Astrocyte (in vitro differentiated cells and primary cell): ENCODE results near the gene NUMB. TPM values are rescaled to one million over a fixed set of nuclear protein-coding genes. Genes with fewer than 3 reads are reported as not detected.

Experiments
- DNase-seq: peaks from one replicate; pipeline ENCODE4 v3.0.0-alpha.2; 2010; ENCODE audit warnings: low read depth
- FAIRE-seq: peaks from 2 replicates; lab custom pipeline; 2011; peaks lifted over from hg19 to GRCh38; lab: Jason Lieb, UNC
- H2AFZ ChIP-seq: 2 replicates; pipeline ENCODE4 v1.6.0; 2012; ENCODE audit warnings: low read depth, low read length, inconsistent platforms
- H3K27ac ChIP-seq: 2 replicates; pipeline ENCODE4 v1.5.1; 2011; ENCODE audit warnings: low read depth, low read length, inconsistent platforms
- H3K27me3 ChIP-seq: 2 replicates; pipeline ENCODE4 v1.6.0; 2011; ENCODE audit warnings: low read length, inconsistent platforms; ENCODE audit not compliant: insufficient read depth
- H3K36me3 ChIP-seq: 2 replicates; pipeline ENCODE4 v1.5.1; 2011; ENCODE audit warnings: low read length, inconsistent platforms; ENCODE audit not compliant: insufficient read depth
- H3K4me1 ChIP-seq: 2 replicates; pipeline ENCODE4 v1.5.1; 2011; ENCODE audit warnings: low read length, inconsistent platforms; ENCODE audit not compliant: insufficient read depth
- H3K4me2 ChIP-seq: 2 replicates; pipeline ENCODE4 v1.6.0; 2012; ENCODE audit warnings: low read length, inconsistent platforms
- H3K4me3 ChIP-seq: 2 replicates; pipeline ENCODE4 v1.5.1; 2011; ENCODE audit warnings: low read depth, mild to moderate bottlenecking, low read length, inconsistent platforms; ENCODE audit not compliant: insufficient read depth
- H3K79me2 ChIP-seq: 2 replicates; pipeline ENCODE4 v1.6.0; 2012; ENCODE audit warnings: mild to moderate bottlenecking, low read length, inconsistent platforms; ENCODE audit not compliant: insufficient read depth
- H3K9ac ChIP-seq: 2 replicates; pipeline ENCODE4 v1.6.0; 2012; ENCODE audit warnings: mild to moderate bottlenecking, low read length, inconsistent platforms
- H3K9me3 ChIP-seq: 2 replicates; pipeline ENCODE4 v1.5.1; 2012; ENCODE audit warnings: low read depth, mild to moderate bottlenecking, low read length, inconsistent platforms; ENCODE audit not compliant: insufficient read depth
- H4K20me1 ChIP-seq: 2 replicates; pipeline ENCODE4 v1.6.0; 2012; ENCODE audit warnings: low read length, inconsistent platforms; ENCODE audit not compliant: insufficient read depth
- H3K27ac Mint-ChIP-seq: one replicate; pipeline ENCODE4 v1.8.0; 2021; ENCODE audit warnings: mild to moderate bottlenecking, mixed read lengths; ENCODE audit not compliant: unreplicated experiment
- H3K27me3 Mint-ChIP-seq: one replicate; pipeline ENCODE4 v1.8.0; 2021; ENCODE audit warnings: low read depth, mixed read lengths; ENCODE audit not compliant: unreplicated experiment
- H3K36me3 Mint-ChIP-seq: one replicate; pipeline ENCODE4 v1.8.0; 2021; ENCODE audit warnings: low read depth, mixed read lengths; ENCODE audit not compliant: unreplicated experiment
- H3K4me1 Mint-ChIP-seq: one replicate; pipeline ENCODE4 v1.8.0; 2021; ENCODE audit warnings: low read depth, mixed read lengths; ENCODE audit not compliant: unreplicated experiment
- H3K4me3 Mint-ChIP-seq: one replicate; pipeline ENCODE4 v1.8.0; 2021; ENCODE audit warnings: mild to moderate bottlenecking, moderate library complexity, mixed read lengths; ENCODE audit not compliant: unreplicated experiment
- H3K9me3 Mint-ChIP-seq: one replicate; pipeline ENCODE4 v1.8.0; 2021; ENCODE audit warnings: mild to moderate bottlenecking, mixed read lengths; ENCODE audit not compliant: unreplicated experiment
- EZH2 ChIP-seq: IDR thresholded peaks from 2 replicates; pipeline ENCODE4 v1.6.1; 2012; ENCODE audit warnings: mild to moderate bottlenecking, low read length, inconsistent platforms; ENCODE audit not compliant: insufficient read depth
- total RNA-seq: library from RNA; stranded (reverse); gene quantifications from 2 replicates; pipeline ENCODE4 v1.2.1, GENCODE V29; 2021
- TF ChIP-seq, protein P1 (sequence below): IDR thresholded peaks from 2 replicates; pipeline ENCODE4 v1.5.1; 2011; ENCODE audit warnings: low read depth, mild to moderate bottlenecking, inconsistent platforms, low read length, moderate library complexity; ENCODE audit not compliant: insufficient read depth

The NUMB gene
- total RNA-seq, 1 donor from 2014 or later: 93.9 TPM

DNA sequence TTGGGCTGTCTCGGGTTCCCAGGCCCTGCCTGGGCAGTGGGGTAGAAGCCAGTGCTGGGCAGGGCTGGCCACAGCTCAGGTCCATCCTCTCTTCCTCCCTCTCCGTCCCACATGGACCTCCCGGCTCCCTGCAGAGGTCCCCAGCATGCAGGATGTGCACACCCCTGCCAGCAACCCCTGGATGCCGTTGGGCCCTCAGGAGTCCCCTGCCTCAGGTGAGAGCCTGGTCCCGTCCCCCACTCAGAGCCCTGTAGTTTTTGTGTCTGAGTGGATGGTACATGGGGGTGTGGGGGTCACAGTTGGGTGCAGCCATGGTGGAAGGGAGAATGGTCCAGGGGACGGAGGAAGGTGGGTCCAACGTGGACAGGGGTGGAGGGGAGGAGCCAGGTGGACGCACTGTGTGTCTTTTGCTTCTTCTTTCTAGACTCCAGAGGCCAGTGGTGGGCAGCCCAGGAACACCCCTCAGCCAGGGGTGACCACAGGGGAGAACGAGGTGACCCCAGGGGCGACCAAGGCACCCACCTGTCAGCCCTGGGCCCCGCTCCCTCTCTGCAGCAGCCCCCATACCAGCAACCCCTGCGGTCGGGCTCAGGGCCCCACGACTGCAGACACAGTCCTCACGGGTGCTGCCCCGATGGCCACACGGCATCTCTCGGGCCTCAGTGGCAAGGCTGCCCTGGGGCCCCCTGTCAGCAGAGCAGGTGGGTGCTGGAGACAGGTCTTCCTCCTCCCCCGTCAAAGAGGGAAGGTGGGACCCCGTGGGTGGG, 199.3 kb downstream of the NUMB start:
- Mint-ChIP-seq H3K27me3 (peaks cover 12% of the 10 kb centered on the region), H3K36me3 (peaks cover 3% of the 10 kb centered on the region), H3K27ac (no peak overlapping the region), H3K9me3 (no peaks in the 10 kb centered on the region), H3K4me3 (no peak overlapping the region), H3K4me1 (no peaks in the 10 kb centered on the region)
- H3K79me2 ChIP-seq: no peaks in the 10 kb centered on the region
- H3K27ac ChIP-seq: no peak overlapping the region
- TF ChIP-seq, protein P1, sequence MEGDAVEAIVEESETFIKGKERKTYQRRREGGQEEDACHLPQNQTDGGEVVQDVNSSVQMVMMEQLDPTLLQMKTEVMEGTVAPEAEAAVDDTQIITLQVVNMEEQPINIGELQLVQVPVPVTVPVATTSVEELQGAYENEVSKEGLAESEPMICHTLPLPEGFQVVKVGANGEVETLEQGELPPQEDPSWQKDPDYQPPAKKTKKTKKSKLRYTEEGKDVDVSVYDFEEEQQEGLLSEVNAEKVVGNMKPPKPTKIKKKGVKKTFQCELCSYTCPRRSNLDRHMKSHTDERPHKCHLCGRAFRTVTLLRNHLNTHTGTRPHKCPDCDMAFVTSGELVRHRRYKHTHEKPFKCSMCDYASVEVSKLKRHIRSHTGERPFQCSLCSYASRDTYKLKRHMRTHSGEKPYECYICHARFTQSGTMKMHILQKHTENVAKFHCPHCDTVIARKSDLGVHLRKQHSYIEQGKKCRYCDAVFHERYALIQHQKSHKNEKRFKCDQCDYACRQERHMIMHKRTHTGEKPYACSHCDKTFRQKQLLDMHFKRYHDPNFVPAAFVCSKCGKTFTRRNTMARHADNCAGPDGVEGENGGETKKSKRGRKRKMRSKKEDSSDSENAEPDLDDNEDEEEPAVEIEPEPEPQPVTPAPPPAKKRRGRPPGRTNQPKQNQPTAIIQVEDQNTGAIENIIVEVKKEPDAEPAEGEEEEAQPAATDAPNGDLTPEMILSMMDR: no peak
- TF ChIP-seq EZH2: no peak
- no peaks in the 10 kb centered on the region for H3K27me3 ChIP-seq
- no peaks in the 10 kb centered on the region for H3K9me3 ChIP-seq
- H3K4me1 ChIP-seq: no peaks in the 10 kb centered on the region
- no peaks in the 10 kb centered on the region for H3K36me3 ChIP-seq
- no peak overlapping the region for H3K4me3 ChIP-seq
- FAIRE-seq (no peak), DNase-seq (no peak)
- H4K20me1 ChIP-seq: no peaks in the 10 kb centered on the region
- H3K9ac ChIP-seq: no peak overlapping the region
- no peak overlapping the region for H2AFZ ChIP-seq
- H3K4me2 ChIP-seq: no peak overlapping the region

- Histone ChIP-seq H3K4me3 (no peak overlapping the region), H3K9ac (no peak overlapping the region), H3K27me3 (no peaks in the 10 kb centered on the region), H3K79me2 (no peaks in the 10 kb centered on the region), H3K27ac (no peak overlapping the region), H2AFZ (no peak overlapping the region), H3K36me3 (no peaks in the 10 kb centered on the region), H3K4me2 (no peak overlapping the region), H4K20me1 (no peaks in the 10 kb centered on the region), H3K4me1 (no peaks in the 10 kb centered on the region), H3K9me3 (no peaks in the 10 kb centered on the region)
- Mint-ChIP-seq H3K9me3 (no peaks in the 10 kb centered on the region), H3K36me3 (peaks cover 3% of the 10 kb centered on the region), H3K4me3 (no peak overlapping the region), H3K4me1 (no peaks in the 10 kb centered on the region), H3K27ac (no peak overlapping the region), H3K27me3 (peaks cover 9% of the 10 kb centered on the region)
- DNase-seq: peak; percentile 35
- no peak for FAIRE-seq
- TF ChIP-seq EZH2: no peak
- TF ChIP-seq, protein P1: no peak
Observed at GRCh38 chr14:73258076-73258475, 200.3 kb downstream of the NUMB start.

DNA sequence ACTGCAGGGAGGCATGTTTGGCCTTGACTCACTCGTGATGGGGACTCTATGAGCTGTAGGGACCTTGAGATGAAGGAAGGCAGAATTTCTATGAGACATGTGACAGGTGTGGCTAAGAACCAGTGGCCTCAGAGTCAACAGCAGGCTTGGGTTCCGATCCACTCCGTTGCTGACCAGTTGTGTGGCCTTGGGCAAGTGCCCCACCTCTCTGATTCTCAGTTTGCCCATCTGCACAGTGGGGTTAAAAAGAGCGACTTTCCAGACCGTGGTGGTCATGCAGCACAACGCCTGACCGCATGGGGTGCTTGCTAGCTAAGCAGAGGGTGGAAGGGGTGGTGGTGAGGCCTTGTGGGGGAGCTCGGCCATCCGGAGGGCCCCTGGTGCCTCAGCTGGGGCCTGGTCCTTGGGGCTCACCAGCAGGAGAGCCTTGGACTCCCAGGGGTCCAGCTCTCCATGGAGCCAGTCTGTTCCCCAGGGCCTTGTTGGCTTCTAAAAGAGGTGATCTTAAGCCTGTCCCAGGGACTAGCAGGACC, 202.6 kb downstream of the NUMB start:
- no peaks in the 10 kb centered on the region for H3K4me1 Mint-ChIP-seq
- TF ChIP-seq EZH2: no peak
- TF ChIP-seq, protein P1: no peak
- no peak overlapping the region for H3K27ac Mint-ChIP-seq
- Histone ChIP-seq H3K27ac (no peak overlapping the region), H3K9me3 (no peaks in the 10 kb centered on the region), H3K4me2 (no peak overlapping the region), H3K36me3 (no peaks in the 10 kb centered on the region), H3K4me1 (no peaks in the 10 kb centered on the region), H4K20me1 (no peaks in the 10 kb centered on the region), H3K4me3 (no peak overlapping the region), H3K27me3 (no peaks in the 10 kb centered on the region), H2AFZ (no peak overlapping the region), H3K79me2 (no peaks in the 10 kb centered on the region), H3K9ac (no peak overlapping the region)
- FAIRE-seq: no peak
- no peaks in the 10 kb centered on the region for H3K9me3 Mint-ChIP-seq
- peaks cover 3% of the 10 kb centered on the region for H3K36me3 Mint-ChIP-seq
- H3K4me3 Mint-ChIP-seq: no peak overlapping the region
- H3K27me3 Mint-ChIP-seq: peaks cover 7% of the 10 kb centered on the region
- no peak for DNase-seq
